SK-N-DZ (cell line): ENCODE data around the gene PM20D1. TPM values are rescaled to one million over a fixed set of nuclear protein-coding genes. Genes with fewer than 3 reads are reported as not detected.
"Not testable (repeated sequence)": the region's sequence is repeated elsewhere in the genome, so short reads cannot be mapped to it uniquely, and the experiment has no call there.

Source experiments
- DNase-seq: peaks from one replicate; pipeline ENCODE4 v3.0.0-alpha.2; 2015; ENCODE audit warnings: low spot score
- polyA plus RNA-seq, 2 experiments: library from polyadenylated mRNA; depleted of rRNA; stranded (reverse); fragments of >200 nt; gene quantifications; 2 replicates each; pipeline ENCODE4 v1.2.3, GENCODE V29; 2014

Gene PM20D1, protein sequence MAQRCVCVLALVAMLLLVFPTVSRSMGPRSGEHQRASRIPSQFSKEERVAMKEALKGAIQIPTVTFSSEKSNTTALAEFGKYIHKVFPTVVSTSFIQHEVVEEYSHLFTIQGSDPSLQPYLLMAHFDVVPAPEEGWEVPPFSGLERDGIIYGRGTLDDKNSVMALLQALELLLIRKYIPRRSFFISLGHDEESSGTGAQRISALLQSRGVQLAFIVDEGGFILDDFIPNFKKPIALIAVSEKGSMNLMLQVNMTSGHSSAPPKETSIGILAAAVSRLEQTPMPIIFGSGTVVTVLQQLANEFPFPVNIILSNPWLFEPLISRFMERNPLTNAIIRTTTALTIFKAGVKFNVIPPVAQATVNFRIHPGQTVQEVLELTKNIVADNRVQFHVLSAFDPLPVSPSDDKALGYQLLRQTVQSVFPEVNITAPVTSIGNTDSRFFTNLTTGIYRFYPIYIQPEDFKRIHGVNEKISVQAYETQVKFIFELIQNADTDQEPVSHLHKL
- polyA plus RNA-seq (2014; cell fraction: cytosol; rRNA removed), result not detected in 2 replicates
- polyA plus RNA-seq (2014; cell fraction: nucleus; rRNA removed), result not detected in 2 replicates

DNA sequence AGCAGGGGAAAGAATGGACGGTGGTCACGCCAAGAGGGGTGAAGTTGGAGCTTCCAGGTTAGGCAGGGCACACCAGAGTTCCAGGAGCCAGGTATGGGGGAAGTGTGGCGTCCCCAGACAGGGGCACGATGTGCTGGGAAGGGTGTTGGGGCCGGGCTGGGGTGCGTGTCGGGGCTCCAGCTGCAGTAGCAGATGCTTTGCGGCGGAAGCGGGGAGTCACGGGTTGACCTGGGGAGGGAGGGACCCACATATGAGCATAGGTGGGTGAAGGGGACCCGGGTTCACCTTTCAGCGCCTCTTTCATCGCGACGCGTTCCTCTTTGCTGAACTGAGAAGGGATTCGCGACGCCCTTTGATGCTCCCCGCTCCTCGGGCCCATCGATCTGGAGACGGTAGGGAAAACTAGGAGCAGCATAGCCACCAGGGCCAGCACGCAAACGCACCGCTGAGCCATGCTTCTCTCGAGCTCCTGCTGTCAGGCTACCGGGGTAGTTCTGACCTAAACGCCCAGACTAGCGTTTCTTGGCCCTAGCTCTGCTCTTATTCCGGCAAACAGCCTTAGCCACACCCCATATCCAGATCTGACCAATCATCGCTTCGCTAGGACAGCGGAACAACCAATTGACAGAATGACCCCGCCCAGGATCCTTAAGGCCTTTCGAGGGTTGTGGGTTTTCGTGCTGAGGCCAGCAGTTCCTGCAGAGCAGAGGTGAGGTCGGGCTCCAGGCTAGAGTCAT, at the start of gene PM20D1:
Gene PM20D1 (minus strand): TSS at position 514 of the 737 bp plus-strand sequence. CDS start 60 bp downstream, at position 454.
- peak; percentile 74 for DNase-seq

GRCh38 chr1:205896351-205896750, 46.4 kb upstream of the PM20D1 start:
- no peak for DNase-seq

GRCh38 chr1:205894119-205894518, 44.2 kb upstream of the PM20D1 start:
- not testable (repeated sequence) for DNase-seq

- not testable (repeated sequence) for DNase-seq
Measured at GRCh38 chr1:205892175-205892574, 42.2 kb upstream of the PM20D1 start.

DNA sequence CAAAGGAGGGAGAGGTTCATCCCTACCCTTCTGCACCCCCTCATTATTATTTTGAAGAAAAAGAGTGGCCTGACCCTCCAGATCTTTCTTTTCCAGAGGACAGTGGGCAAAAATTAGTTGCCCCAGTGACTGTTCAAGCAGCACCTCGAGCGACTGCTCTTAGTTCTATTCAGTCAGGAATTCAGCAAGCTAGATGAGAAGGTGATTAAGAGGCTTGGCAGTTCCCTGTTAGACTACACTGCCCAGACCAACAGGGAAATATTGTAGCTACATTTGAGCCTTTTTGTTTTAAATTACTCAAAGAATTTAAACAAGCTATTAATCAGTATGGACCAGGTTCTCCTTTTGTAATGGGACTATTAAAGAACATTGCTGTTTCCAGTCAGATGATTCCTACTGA, 41.5 kb upstream of the PM20D1 start:
- DNase-seq, result not testable (repeated sequence)

DNA sequence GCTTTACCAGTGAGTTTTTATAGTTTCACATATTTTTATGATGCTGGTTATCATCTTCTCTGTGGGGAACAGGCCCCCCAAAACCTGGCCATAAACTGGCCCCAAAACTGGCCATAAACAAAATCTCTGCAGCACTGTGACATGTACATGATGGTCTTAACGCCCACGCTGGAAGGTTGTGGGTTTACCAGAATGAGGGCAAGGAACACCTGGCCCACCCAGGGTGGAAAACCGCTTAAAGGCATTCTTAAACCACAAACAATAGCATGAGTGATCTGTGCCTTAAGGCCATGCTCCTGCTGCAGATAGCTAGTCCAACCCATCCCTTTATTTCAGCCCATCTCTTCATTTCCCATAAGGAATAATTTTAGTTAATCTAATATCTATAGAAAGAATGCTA, 40.7 kb upstream of the PM20D1 start:
- not testable (repeated sequence) for DNase-seq

DNA sequence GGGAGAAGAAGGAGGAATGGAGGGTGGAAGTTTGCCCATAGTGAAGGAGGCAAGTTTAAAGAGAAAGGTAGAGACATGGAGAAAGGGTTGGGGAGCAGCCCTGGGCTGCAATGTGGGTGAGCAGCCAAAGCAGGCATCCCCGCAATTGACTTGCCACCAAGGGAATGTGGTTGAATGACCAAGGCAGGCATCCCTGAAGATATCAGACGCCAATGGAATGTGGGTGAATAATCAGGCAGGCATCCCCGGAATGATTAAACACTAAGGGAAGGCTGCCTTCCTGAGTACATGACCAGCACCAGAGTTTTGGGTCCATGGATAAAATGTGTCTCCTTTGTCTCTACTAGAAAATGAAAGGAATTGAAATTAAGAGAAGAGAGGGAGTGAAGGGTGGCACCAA, 39.8 kb upstream of the PM20D1 start:
- DNase-seq, result not testable (repeated sequence)

- not testable (repeated sequence) for DNase-seq
Measured at GRCh38 chr1:205889006-205889405, 39.1 kb upstream of the PM20D1 start.

DNA sequence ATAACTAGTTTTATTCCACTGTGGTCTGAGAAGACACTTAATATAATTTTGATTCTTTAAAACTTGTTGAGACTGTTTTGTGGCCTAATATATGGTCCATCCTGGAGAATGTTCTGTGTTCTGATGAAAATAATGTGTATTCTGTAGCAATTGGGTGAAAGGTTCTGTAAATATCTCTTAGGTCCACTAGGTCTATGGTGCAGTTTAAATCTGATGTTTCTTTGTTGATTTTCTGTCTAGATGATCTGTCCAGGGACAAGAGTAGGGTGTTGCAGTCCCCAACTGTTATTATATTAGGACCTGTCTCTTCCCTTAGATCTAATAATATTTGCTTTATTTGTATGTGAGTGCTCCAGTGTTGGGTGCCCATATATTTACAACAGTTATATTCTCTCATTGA, 33.9 kb upstream of the PM20D1 start:
- no peak for DNase-seq

- no peak for DNase-seq
Measured at GRCh38 chr1:205880923-205881322, 31.0 kb upstream of the PM20D1 start.

DNA sequence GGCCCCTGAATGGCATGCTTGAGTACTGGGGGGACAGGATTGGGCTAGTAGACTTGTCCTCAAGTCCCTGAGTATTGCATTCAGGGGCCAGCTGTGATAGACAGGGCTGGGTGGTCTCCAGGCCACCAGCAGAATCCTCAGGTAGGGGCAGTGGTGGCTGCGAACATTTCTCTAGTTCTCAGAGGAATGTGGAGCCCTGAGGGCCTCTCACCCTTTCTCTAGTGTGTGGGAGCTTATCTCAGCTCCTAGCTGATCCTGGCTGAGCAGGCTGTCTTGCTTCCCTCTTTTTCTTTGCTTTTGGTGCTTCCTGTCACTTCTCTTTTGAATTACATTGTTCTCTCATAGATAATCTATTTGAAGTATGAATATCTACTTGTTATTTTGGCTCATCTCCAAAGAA, 30.0 kb upstream of the PM20D1 start:
- no peak for DNase-seq

DNA sequence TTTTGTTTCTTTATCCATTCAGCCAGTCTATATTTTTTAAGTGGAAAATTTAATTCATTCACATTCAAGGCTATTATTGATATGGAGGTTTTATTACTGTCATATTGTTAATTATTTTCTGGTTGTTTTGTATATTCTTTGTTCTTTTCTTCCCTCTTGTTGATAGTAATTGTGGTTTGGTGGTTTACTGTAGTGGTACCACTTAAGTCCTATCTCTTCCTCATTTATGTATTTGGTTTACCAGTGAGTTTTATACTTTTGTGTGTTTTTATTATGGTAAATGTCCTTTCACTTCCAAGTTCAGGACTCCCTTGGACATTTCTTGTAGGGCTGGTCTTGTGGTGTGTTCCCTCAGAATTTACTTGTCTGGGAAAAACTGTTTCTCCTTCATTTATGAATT, 28.1 kb upstream of the PM20D1 start:
- no peak for DNase-seq

- not testable (repeated sequence) for DNase-seq
Measured at GRCh38 chr1:205873148-205873547, 23.2 kb upstream of the PM20D1 start.

GRCh38 chr1:205870236-205870635, 20.3 kb upstream of the PM20D1 start:
- DNase-seq, result no peak

- no peak for DNase-seq
Measured at GRCh38 chr1:205861540-205861939, 11.6 kb upstream of the PM20D1 start.

DNA sequence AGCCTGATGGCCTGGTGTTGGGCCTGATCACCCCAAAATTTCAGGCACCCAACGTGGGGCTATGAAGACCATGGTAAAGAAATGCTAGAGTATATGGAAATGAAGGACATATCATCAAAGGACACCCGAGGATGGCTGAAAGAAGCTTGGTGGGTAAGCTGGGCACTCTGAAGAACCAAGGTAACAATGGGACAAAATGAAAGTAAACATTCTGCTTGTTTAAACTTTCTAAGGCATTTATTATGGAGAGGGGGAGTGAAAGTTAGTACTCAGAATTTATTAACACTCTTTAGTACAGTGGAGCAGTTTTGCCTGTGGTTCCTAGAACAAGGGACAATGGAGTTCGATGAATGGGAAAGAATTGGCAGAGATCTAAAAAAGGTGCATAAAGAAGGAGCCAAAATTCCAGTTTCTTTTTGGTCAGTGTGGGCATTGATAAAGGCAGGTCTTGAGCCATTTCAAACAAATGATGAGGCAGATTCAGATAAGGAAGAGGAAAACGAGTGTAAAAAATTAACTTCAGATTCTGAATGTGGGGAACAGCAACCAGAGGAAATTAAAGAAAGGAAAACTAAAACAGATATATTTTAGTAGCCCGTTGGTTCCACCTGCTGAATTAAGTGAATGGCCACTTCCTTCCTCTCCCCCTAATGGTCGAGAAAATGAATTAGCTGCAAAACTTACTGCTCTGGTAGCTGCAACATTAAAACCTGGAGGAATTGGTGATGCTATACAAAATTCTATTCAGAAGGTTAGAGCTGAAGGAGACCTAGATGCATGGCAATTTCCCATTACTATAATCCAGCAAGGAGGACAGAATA, 8.4 kb upstream of the PM20D1 start:
- no peak for DNase-seq

GRCh38 chr1:205857501-205857900, 7.6 kb upstream of the PM20D1 start:
- not testable (repeated sequence) for DNase-seq

GRCh38 chr1:205856433-205856832, 6.5 kb upstream of the PM20D1 start:
- DNase-seq, result no peak

GRCh38 chr1:205852969-205853368, 3.0 kb upstream of the PM20D1 start:
- DNase-seq, result no peak

DNA sequence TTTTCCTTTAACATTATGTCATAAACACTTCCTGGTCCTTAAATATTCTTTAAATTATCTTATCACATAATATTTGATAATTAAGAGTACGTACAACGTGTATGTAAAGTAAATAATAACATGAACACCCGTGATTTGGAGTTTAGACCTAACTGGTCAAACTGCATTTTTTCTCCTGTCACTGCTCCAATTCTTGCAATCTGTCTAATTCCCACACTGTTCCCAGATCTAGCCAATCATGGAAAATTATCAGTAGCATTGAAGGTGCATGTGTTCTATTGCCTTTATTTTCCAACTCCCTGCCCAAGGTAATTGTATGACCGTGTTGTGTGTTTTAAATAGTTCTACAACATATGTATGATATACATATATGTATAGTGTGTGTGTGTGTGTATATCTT, 2.1 kb upstream of the PM20D1 start:
- no peak for DNase-seq

DNA sequence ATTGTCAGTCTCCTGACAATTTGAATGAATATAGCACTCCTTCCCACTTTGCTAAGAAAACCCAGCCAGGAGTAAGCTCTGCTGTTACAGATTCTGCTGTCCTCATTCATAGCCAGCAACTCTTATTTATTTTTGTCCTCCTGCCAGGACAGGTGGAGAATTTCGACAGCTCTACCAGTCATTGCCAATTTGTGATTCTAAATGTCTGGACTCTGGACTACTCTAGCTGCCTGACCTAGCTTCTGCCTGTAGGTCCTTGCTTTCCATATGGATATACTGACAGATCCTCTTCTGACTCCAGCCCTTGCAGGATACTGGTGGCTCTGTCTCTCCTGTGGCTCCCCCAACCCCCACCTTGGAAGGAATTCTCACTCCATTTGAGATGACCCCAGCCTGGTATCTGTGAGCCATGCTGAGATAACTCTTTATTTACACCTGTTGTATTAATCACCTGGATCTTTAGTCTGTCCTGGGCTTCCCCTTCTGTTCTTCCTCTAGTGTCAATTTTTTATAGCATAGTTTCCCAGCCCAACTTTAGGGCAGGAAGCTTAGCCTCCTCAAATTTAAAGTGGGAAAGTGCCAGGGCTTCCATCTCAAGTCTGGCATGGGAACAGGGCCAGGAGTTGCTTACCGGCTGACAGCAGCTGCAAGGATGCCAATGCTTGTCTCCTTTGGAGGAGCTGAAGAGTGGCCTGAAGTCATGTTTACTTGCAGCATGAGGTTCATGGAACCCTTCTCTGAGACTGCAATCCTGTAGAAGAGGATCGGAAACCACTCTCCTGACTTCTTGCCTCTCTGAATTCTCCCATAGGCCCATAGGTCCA, 6.7 kb downstream of the PM20D1 start:
- DNase-seq, result no peak
